Fibroblast of villous mesenchyme (primary cell): Measurements from ENCODE around the gene RBP5. TPM values are rescaled to one million over a fixed set of nuclear protein-coding genes. Genes with fewer than 3 reads are reported as not detected.

Experiments
- DNase-seq: peaks from one replicate; pipeline ENCODE4 v3.0.0-alpha.2; 2010; ENCODE audit warnings: low read depth
- H3K4me3 ChIP-seq: 2 replicates; pipeline ENCODE4 v1.5.1; 2011; ENCODE audit warnings: low read depth, mild to moderate bottlenecking, low read length
- total RNA-seq: library from RNA; depleted of rRNA; stranded (reverse); fragments of >200 nt; gene quantifications from 2 replicates; pipeline ENCODE4 v1.2.3, GENCODE V29; 2012
- TF ChIP-seq, protein P1 (sequence below): IDR thresholded peaks from 2 replicates; pipeline ENCODE4 v1.5.1; 2012; ENCODE audit warnings: low read depth, mild to moderate bottlenecking, low read length; ENCODE audit not compliant: insufficient read depth

Gene RBP5
- total RNA-seq, 1 donor: not detected

DNA sequence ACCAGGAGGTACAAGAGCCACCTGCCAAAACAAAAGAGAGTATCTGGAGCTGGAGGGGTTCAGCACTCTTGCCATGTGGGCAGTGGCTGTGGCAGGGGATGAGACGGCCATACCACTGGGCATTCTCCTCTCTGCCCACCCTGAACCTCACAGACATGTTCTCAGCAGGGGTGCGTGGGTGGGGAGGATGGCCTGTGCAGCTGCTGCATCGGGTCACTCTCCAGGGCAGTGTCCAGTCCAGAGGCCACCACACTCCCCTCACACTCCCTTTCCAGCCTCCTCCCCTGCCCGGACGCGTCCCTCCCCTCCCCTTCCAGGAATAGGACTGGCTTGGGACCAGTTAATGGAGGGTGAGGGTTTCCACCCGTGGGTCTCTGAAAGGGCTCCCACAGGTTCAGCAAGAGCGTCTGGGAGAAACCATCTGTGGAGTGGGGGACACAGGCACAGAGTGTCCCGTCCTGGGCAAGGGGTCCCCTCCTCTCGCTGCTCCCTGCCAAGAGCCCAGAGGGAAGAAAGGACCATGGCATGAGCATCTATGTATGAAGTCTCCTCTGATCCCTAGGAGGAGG lies 36.9 kb downstream of the RBP5 start:
- H3K4me3 ChIP-seq: peak overlapping the region; percentile 67
- TF ChIP-seq, protein P1, sequence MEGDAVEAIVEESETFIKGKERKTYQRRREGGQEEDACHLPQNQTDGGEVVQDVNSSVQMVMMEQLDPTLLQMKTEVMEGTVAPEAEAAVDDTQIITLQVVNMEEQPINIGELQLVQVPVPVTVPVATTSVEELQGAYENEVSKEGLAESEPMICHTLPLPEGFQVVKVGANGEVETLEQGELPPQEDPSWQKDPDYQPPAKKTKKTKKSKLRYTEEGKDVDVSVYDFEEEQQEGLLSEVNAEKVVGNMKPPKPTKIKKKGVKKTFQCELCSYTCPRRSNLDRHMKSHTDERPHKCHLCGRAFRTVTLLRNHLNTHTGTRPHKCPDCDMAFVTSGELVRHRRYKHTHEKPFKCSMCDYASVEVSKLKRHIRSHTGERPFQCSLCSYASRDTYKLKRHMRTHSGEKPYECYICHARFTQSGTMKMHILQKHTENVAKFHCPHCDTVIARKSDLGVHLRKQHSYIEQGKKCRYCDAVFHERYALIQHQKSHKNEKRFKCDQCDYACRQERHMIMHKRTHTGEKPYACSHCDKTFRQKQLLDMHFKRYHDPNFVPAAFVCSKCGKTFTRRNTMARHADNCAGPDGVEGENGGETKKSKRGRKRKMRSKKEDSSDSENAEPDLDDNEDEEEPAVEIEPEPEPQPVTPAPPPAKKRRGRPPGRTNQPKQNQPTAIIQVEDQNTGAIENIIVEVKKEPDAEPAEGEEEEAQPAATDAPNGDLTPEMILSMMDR: no peak
- DNase-seq: peak; percentile 16

DNA sequence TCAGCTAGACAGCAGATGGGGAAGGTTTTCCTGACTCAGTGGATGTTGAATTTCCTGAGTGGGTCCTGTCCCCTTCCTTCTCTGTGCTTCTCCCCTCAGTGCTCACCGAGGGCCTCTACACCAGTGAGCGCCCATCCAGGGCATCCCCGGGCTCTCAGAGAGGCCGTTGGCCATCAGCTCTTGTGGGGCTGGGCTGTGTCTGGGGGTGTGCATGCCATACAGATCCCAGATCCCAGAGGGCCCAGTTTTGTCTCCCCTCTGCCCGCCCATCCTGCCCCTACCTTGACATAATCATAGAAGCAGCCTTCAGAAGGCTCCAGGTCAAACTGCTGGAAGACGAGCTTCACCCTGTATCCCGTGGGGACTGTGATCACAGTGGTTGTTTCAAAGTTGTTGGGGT lies 37.5 kb downstream of the RBP5 start:
- DNase-seq: no peak
- TF ChIP-seq, protein P1: no peak
- peak overlapping the region; percentile 67 for H3K4me3 ChIP-seq

DNA sequence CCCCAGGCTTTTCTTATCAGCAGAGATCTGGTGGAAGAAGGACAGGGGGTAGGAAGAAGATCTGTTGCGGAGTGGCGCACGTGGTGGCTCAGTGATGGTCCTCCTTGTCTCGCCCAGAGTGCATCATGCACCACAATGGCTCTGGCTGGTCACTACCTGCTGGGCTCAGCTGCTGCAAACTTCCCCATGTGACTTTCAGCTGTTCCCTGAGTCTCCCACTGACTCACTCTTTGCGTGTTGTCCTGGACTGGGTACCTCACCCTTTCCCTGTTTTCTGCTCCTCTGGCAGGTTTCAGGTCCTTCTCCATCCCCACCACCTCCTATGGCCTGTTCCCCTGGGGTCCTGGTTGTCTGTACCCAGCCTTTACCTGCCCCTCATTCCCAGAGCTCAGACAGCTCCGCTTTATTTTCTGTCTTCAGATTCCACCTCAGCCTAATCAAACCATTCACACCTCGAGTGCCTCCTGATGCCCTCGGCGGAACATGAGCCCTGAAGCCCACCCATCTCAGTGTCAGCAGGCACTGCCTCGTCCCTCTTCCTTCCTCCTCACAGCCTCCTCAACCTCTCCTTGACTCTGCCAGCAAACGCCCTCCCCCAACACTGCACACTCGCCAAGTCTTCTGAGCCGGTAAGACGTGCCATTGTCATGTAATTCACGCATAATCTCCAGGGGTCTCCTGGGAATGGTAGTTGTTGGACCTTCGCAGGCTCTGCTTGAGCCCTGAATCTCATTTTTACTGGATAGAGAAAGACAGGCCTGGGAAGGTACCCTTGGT lies 38.3 kb downstream of the RBP5 start:
- TF ChIP-seq, protein P1: no peak
- H3K4me3 ChIP-seq: peak overlapping the region; percentile 2
- DNase-seq: peak; percentile 12

DNA sequence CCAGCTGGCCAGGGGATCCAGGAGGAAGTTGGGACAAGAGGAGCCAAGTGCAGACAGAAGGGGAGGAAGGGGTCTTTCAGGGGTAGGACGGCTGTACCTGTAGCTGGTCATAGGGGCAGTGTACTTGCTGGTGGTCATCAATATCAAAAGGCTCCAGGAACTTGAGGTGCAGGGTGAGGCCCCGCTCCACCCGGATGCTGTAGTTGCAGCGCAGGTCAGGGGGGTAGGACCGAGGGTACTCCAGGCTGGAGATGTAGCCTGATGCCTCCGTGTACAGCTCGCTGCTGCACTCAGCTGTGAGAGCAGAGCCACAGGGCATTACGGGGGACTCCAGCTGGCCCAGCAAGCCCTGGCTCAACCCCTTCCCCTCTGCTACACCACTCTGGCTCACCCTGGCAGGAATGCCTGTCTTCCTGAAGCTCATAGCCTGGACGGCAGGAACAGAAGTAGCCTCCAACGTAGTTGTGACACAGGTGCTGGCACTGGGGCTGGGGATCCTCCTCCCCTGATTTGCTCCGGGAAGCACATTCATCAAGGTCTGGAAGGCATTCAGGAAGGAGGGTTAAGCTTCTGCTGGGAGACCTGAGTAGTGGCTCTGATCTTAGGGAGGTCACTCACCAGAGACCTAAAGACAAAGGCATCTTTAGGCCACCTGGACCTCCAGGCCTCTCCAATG lies 39.4 kb downstream of the RBP5 start:
- DNase-seq: no peak
- TF ChIP-seq, protein P1: no peak
- no peak overlapping the region for H3K4me3 ChIP-seq

DNA sequence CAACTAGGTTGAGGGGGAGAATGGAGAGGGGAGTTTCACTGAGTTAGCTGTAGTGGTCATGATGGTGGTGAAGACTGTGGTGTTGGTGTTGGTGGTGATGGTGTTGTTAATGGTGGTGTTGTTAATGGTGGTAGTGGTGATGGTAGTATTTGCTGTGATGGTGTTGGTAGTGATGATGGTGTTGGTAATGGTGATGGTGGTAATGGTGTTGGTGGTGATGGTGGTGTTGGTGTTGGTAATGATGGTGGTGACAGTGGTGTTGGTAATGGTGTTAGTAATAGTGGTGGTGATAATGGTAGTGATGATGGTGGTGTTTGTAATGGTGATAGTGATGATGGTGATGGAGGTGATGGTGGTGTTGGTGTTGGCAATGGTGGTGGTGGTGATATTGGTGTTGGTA lies 45.6 kb downstream of the RBP5 start:
- DNase-seq: no peak
- H3K4me3 ChIP-seq: no peak overlapping the region
- TF ChIP-seq, protein P1: no peak

DNA sequence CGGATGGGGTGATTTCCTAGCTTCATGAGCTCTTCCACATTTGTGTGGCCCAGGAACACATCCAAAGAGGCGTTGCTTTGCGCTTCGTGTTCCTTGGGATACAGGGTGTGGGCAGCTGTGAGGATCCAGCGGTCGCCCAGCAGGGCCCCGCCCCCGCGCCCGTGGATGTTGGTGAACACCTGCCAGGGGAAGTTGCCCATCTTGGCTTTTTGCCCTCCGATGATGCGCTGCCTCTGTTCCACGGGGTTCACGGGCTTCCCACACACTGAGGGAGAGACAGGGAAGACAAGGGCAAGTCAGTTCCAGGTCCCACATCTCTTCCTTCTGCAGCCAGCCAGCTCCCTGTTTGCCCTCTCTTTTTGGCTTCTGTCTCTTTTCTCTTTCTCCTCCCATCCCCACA lies 47.7 kb downstream of the RBP5 start:
- TF ChIP-seq, protein P1: no peak
- H3K4me3 ChIP-seq: no peak overlapping the region
- DNase-seq: no peak

DNA sequence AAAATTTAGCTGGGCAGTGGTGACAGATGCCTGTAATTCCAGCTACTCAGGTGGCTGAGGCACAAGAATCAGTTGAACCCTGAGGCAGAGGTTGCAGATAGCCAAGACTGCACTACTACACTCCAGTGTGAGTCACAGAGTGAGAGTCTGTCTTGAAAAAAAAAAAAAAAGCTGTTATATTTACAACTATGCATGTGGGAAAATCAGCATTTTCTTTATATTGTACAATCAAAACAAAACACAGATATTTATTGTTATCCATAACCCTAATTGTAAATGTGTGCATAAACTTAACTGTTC lies 48.9 kb downstream of the RBP5 start:
- TF ChIP-seq, protein P1: no peak
- peak; percentile 64 for DNase-seq
- no peak overlapping the region for H3K4me3 ChIP-seq
